T-helper 2 cell treated with Interferon-gamma antibody and Interleukin-4, amounts not matched to agents 5 μg/mL and 100 μg/mL, for 36 hours (primary cell): ENCODE results near the gene NDUFS4.
"Not testable (repeated sequence)": the region's sequence is repeated elsewhere in the genome, so short reads cannot be mapped to it uniquely, and the experiment has no call there.

ENCODE experiments used
- DNase-seq: peaks from one replicate; pipeline ENCODE4 v3.0.0; 2021; ENCODE audit warnings: low spot score
- H3K27ac Mint-ChIP-seq: one replicate; pipeline ENCODE4 v1.8.0; 2021; ENCODE audit warnings: mild to moderate bottlenecking, mixed read lengths
- H3K27me3 Mint-ChIP-seq: one replicate; pipeline ENCODE4 v1.8.0; 2021; ENCODE audit warnings: low read depth, mixed read lengths
- H3K36me3 Mint-ChIP-seq: one replicate; pipeline ENCODE4 v1.8.0; 2021; ENCODE audit warnings: low read depth, mixed read lengths
- H3K4me1 Mint-ChIP-seq: one replicate; pipeline ENCODE4 v1.8.0; 2021; ENCODE audit warnings: low read depth, mixed read lengths
- H3K4me3 Mint-ChIP-seq: one replicate; pipeline ENCODE4 v1.8.0; 2022; ENCODE audit warnings: mild to moderate bottlenecking, moderate library complexity, mixed read lengths
- H3K9me3 Mint-ChIP-seq: one replicate; pipeline ENCODE4 v1.8.0; 2021; ENCODE audit warnings: mixed read lengths

Gene NDUFS4

DNA sequence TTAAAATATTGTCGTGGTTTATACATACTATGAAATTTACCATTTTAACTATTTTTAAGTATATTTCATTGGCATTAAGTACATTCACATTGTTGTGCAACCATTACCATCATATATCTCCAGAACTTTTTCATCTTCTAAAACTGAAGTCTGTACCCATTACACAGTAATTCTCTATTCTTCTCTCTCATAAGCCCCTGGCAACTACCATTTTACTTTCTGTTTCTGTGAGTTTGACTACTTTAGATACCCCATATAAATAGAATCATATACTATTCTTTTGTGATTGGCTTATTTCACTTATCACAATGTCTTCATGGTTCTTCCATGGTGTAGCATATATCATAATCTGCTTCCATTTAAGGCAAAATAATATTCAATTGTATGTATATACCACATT lies 30.3 kb downstream of the NDUFS4 start:
- Mint-ChIP-seq H3K27me3 (no peaks in the 10 kb centered on the region), H3K27ac (no peak overlapping the region), H3K9me3 (no peaks in the 10 kb centered on the region), H3K4me3 (no peak overlapping the region), H3K4me1 (peaks cover 5% of the 10 kb centered on the region), H3K36me3 (no peaks in the 10 kb centered on the region)
- DNase-seq: no peak

DNA sequence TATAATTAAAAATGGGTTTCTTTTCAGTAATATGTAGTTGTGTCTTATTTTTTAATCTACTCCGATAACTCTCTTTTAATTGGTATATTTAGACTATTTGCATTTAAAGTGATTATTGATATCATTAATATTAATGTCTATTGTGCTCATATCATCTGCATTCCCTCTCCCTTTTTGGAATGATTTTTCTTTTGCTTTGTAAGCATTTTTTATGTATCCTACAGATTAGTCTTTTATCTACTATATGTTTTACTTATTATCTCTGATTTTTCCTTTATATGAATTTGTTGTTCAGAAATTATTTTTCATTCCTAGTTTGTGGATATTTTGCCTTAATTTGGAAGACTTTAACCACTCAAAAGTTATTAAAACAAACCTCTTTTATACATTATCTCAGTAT lies 34.0 kb downstream of the NDUFS4 start:
- peaks cover 5% of the 10 kb centered on the region for H3K36me3 Mint-ChIP-seq
- no peak for DNase-seq
- peaks cover 4% of the 10 kb centered on the region for H3K9me3 Mint-ChIP-seq
- no peak overlapping the region for H3K27ac Mint-ChIP-seq
- no peaks in the 10 kb centered on the region for H3K27me3 Mint-ChIP-seq
- peaks cover 5% of the 10 kb centered on the region for H3K4me1 Mint-ChIP-seq
- H3K4me3 Mint-ChIP-seq: no peak overlapping the region

- peaks cover 5% of the 10 kb centered on the region for H3K36me3 Mint-ChIP-seq
- peaks cover 4% of the 10 kb centered on the region for H3K9me3 Mint-ChIP-seq
- no peak overlapping the region for H3K4me3 Mint-ChIP-seq
- H3K27ac Mint-ChIP-seq: no peak overlapping the region
- H3K27me3 Mint-ChIP-seq: no peaks in the 10 kb centered on the region
- no peak for DNase-seq
- peaks cover 3% of the 10 kb centered on the region for H3K4me1 Mint-ChIP-seq
Measured at GRCh38 chr5:53597894-53598293, 37.5 kb downstream of the NDUFS4 start.

DNA sequence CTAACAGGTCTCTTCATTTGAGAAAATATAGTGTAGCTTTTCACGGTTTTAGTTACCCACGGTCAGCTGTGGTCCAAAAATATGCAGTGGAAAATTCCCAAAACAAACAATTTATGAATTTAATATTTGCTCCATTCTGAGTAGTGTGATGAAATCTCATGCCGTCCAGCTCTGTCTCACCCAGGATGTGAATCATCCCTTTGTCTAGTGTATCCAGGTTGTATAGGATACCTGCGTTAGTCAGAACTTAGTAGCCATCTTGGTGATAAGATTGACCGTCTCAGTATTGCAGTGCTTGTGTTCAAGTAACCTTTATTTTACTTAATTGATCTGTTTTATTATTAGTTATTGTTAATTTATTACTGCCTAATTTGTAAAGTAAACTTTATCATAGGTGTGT lies 41.1 kb downstream of the NDUFS4 start:
- H3K27ac Mint-ChIP-seq: no peak overlapping the region
- H3K4me3 Mint-ChIP-seq: no peak overlapping the region
- DNase-seq: no peak
- peaks cover 14% of the 10 kb centered on the region for H3K36me3 Mint-ChIP-seq
- H3K4me1 Mint-ChIP-seq: no peaks in the 10 kb centered on the region
- H3K9me3 Mint-ChIP-seq: peaks cover 4% of the 10 kb centered on the region
- no peaks in the 10 kb centered on the region for H3K27me3 Mint-ChIP-seq

DNA sequence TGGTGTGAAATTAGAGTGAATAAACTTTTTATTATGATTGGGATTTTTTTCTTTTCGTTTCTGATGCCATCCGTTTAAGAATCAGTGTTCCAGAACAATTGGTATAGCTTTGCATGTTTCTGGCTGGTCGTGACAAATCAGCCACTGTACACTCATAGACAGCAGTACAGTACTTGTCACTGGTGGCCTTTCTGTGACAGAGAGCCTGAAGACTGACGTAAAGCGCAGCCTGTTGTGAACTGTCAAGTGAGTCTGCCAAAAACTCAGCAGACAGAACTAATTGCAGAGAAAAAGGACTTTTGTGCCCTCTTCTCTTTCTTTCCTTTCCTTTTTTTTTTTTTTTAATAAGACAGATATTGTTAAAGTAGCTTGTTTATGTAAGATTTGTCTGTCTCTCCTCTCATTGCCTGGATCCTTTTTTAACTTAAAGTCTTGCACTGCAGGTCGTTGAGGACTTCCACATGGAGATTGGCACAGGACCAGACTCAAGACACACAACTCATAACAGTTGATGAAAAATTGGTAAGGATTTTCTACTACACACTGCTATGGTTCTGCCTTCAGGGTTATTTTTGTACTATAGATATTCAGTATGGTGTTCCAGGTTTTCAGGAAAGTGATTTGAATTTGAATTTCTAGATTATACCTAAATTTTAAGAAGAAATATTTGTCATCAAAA lies 42.7 kb downstream of the NDUFS4 start:
- Mint-ChIP-seq H3K27ac (no peak overlapping the region), H3K27me3 (no peaks in the 10 kb centered on the region), H3K4me3 (no peak overlapping the region), H3K4me1 (no peaks in the 10 kb centered on the region), H3K36me3 (peaks cover 10% of the 10 kb centered on the region), H3K9me3 (no peaks in the 10 kb centered on the region)
- no peak for DNase-seq

DNA sequence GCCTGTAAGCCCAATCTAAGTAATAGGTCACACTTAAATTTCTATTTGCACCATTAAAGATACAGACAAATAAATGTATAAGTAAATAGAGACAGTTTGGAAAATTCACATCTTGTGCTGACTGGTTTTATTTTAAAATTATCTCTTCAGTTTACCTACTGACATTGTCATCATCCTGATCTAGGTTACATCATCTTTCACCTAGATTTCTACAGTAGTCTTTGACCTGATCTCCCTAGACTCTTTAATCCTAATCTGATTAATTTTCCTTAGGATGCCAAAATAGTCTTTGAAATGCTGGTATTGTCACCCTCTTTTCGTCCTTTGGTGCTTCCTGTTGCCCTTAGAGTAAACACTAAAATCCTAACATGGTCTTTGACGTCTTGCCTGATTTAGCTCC lies 43.9 kb downstream of the NDUFS4 start:
- Mint-ChIP-seq H3K36me3 (peaks cover 18% of the 10 kb centered on the region), H3K27me3 (no peaks in the 10 kb centered on the region), H3K27ac (no peak overlapping the region)

GRCh38 chr5:53607886-53608285 lies 47.4 kb downstream of the NDUFS4 start:
- peaks cover 22% of the 10 kb centered on the region for H3K36me3 Mint-ChIP-seq
- H3K9me3 Mint-ChIP-seq: no peaks in the 10 kb centered on the region
- no peak overlapping the region for H3K27ac Mint-ChIP-seq
- no peak for DNase-seq
- no peak overlapping the region for H3K4me3 Mint-ChIP-seq
- H3K4me1 Mint-ChIP-seq: peaks cover 6% of the 10 kb centered on the region
- H3K27me3 Mint-ChIP-seq: no peaks in the 10 kb centered on the region

More for the DNA sequence above, 43.9 kb downstream of the NDUFS4 start:
- H3K9me3 Mint-ChIP-seq: no peaks in the 10 kb centered on the region
- no peak overlapping the region for H3K4me3 Mint-ChIP-seq
- H3K4me1 Mint-ChIP-seq: no peaks in the 10 kb centered on the region
- no peak for DNase-seq

- not testable (repeated sequence) for DNase-seq, H3K9me3 Mint-ChIP-seq, H3K4me1 Mint-ChIP-seq, H3K27me3 Mint-ChIP-seq, H3K4me3 Mint-ChIP-seq, H3K27ac Mint-ChIP-seq
- H3K36me3 Mint-ChIP-seq: peaks cover 24% of the 10 kb centered on the region
Measured at GRCh38 chr5:53608897-53609296, 48.5 kb downstream of the NDUFS4 start.

DNA sequence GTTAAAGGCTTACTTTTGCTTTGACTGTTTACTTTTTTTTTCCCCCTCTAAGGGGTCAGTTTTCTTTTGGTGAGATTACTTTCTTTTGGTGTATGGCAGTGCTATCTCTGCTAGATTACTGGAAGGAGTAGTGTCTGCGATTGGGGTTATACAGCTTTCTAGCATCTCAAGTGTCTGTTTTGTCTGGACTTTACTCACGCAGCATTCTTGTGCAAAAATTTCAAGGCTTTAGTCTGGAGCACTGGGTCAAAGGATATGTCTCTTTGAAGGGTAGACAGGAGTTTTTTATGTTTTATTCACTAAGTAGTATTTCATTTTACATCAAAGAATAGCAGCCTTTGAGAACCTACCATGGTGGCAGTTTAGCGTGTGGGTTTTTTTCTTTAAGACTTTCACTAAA lies 52.6 kb downstream of the NDUFS4 start:
- Mint-ChIP-seq H3K36me3 (peaks cover 14% of the 10 kb centered on the region), H3K4me1 (peaks cover 6% of the 10 kb centered on the region)

DNA sequence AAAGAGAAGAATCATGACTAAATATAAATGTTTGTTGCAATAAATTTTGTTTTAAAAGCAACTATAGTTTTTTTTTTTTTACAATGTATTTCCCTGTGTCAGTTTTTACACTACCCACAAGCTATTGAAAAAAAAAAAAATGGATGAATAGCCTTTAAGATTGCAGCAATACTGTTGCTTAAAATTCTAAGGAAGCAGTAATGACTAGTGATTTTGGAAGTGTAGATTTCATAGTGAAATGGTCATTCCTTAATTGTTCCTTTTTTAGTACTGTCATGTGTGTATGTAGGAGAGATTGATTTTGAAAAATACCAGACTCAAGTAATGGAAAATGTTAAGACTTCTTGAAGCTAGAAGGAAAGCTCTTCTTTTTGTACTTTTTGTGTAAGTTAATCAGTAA lies 53.1 kb downstream of the NDUFS4 start:
- Mint-ChIP-seq H3K27me3 (no peaks in the 10 kb centered on the region), H3K36me3 (peaks cover 14% of the 10 kb centered on the region), H3K4me3 (no peak overlapping the region), H3K4me1 (peaks cover 6% of the 10 kb centered on the region), H3K27ac (no peak overlapping the region), H3K9me3 (no peaks in the 10 kb centered on the region)
- no peak for DNase-seq

More for the DNA sequence above, 52.6 kb downstream of the NDUFS4 start:
- Mint-ChIP-seq H3K9me3 (no peaks in the 10 kb centered on the region), H3K27me3 (no peaks in the 10 kb centered on the region), H3K27ac (no peak overlapping the region), H3K4me3 (no peak overlapping the region)
- DNase-seq: no peak

DNA sequence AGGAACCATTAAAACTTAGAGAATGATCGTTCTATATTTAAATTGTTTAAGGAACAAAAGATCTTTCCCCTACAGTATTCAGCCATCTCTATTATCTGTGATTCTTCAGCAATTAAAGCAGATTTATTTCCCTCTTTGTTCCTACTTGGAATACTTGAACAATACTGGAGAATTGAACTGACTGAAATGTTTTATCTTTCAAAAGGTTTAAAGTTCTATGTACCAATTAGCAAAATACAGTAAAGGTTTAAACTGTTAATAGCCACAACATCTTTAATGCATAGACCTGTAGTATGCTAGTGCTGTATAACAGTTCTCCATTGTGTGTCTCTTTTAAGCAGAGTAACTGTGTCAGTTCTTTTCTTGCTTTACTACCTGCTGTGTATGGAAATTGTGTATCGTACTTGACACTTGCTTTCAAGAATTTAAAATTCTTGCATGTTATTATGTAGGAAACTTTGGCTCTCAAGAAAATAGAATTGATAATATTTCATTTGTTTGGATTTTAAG lies 54.0 kb downstream of the NDUFS4 start:
- peaks cover 5% of the 10 kb centered on the region for H3K4me1 Mint-ChIP-seq
- H3K9me3 Mint-ChIP-seq: no peaks in the 10 kb centered on the region
- H3K36me3 Mint-ChIP-seq: peaks cover 5% of the 10 kb centered on the region
- H3K27ac Mint-ChIP-seq: no peak overlapping the region
- no peaks in the 10 kb centered on the region for H3K27me3 Mint-ChIP-seq
- no peak for DNase-seq
- no peak overlapping the region for H3K4me3 Mint-ChIP-seq

DNA sequence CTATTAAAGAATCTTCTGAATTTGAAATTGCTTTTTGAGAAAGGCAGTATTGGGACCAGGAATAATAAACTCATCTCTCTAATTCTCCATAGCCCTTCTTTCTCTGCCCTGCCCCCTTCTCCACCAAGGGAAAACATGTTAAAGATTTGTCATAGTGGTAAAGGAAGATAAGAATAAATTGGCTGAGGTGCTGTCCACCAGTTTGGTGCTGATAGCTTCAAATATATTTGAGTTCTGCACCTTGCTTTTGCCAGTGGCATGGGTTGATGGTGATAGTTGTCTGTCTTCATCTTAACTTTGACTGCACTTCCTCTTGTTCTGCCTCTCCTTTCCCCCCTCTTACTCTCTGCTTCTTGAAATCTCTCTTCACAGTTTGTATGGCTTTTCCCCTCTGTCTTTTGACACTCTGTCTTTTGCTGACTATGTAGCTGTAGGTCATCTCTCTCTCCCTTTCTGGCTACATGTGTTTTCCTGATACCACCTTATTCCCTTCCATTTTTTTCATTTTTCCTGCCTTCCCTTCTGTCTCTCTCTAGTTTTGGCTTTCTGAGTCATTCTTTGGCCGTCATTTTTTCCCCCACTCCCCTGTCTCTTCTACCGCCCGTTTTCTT lies 56.6 kb downstream of the NDUFS4 start:
- no peak for DNase-seq
- peaks cover 9% of the 10 kb centered on the region for H3K9me3 Mint-ChIP-seq
- H3K36me3 Mint-ChIP-seq: peaks cover 4% of the 10 kb centered on the region
- H3K27me3 Mint-ChIP-seq: no peaks in the 10 kb centered on the region
- H3K4me1 Mint-ChIP-seq: no peaks in the 10 kb centered on the region
- no peak overlapping the region for H3K4me3 Mint-ChIP-seq
- no peak overlapping the region for H3K27ac Mint-ChIP-seq

- Mint-ChIP-seq H3K27me3 (no peaks in the 10 kb centered on the region), H3K27ac (no peak overlapping the region), H3K4me3 (no peak overlapping the region), H3K9me3 (peaks cover 10% of the 10 kb centered on the region), H3K4me1 (peaks cover 3% of the 10 kb centered on the region), H3K36me3 (peaks cover 14% of the 10 kb centered on the region)
- DNase-seq: no peak
Measured at GRCh38 chr5:53631251-53631650, 70.8 kb downstream of the NDUFS4 start.

DNA sequence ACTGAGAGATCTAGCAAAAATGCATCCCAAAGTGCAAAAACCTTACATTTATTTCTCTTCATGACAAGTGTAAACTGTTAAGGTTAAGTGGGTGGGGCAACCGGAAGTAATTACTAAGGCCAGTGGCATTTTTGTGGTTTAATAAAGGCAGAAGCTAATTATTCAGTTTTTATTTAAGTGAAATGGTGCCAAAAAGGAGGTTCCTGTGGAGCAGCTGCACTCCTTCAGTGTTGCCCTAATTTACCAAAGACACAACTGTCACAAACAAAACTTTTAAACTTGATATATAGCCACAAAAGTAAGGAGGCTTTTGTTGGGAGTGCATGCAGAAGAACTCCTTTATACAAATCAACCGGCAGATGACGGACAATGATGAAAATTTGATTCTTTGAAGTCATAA lies 81.6 kb downstream of the NDUFS4 start:
- H3K9me3 Mint-ChIP-seq: no peaks in the 10 kb centered on the region
- peaks cover 12% of the 10 kb centered on the region for H3K36me3 Mint-ChIP-seq
- no peaks in the 10 kb centered on the region for H3K27me3 Mint-ChIP-seq
- H3K4me1 Mint-ChIP-seq: no peaks in the 10 kb centered on the region
- no peak overlapping the region for H3K4me3 Mint-ChIP-seq
- H3K27ac Mint-ChIP-seq: no peak overlapping the region
- no peak for DNase-seq

DNA sequence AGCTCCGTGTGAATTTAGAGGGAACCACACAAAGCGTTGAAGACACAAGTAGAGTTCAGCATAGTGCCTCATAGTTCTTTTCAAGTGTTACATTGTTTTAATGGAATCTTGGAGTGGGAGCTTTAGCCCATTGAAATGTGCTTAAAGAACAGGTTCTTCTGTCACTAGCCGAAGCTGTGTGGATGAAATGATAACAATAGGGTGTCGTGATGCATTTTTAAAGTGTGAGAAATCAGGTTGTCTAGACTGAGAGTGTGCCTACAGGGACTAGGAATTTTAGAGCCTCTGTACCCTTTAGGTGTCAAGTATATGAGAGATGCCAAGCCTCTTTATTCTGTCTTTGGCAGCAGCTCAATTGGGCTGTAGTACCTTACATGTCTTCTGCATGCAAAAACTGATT lies 83.0 kb downstream of the NDUFS4 start:
- Mint-ChIP-seq H3K4me1 (no peaks in the 10 kb centered on the region), H3K9me3 (no peaks in the 10 kb centered on the region), H3K4me3 (no peak overlapping the region), H3K36me3 (peaks cover 12% of the 10 kb centered on the region), H3K27ac (no peak overlapping the region), H3K27me3 (no peaks in the 10 kb centered on the region)
- DNase-seq: no peak
